PC-9 (cell line): Measurements from ENCODE around the gene XPO1. TPM values are rescaled to one million over a fixed set of nuclear protein-coding genes. Genes with fewer than 3 reads are reported as not detected.

Source experiments
- BruUV-seq: library from RNA; stranded (reverse); fragments of 400-500 nt; replicated peaks from 2 replicates; lab custom pipeline; 2021; lab: Mats Ljungman, UMichigan
- CTCF ChIA-PET: fragments of 300-600 bp; sonication (Branson Sonifier 250); formaldehyde crosslinking; loops from one replicate; lab custom pipeline; 2022; ENCODE audit warnings: antibody characterized with exemption; lab: Charles Lee
- POLR2A ChIA-PET: fragments of 300-600 bp; sonication (Branson Sonifier 250); formaldehyde crosslinking; loops from one replicate; lab custom pipeline; 2022; ENCODE audit warnings: antibody characterized with exemption; ENCODE audit not compliant: unreplicated experiment; lab: Charles Lee
- DNase-seq, 2 experiments: peaks; one replicate each; pipeline versions ENCODE4 v3.0.0 to v3.0.0-alpha.2; 2015 to 2022; ENCODE audit warnings: mixed read lengths in 1 of 2
- H2AFZ ChIP-seq: fragments of 200-600 bp; sonication (generic); 2 replicates; pipeline ENCODE4 v1.8.1; 2017; ENCODE audit warnings: antibody characterized with exemption
- H3F3A ChIP-seq: fragments of 200-600 bp; sonication (generic); 2 replicates; pipeline ENCODE4 v1.8.1; 2017; ENCODE audit warnings: antibody characterized with exemption, mild to moderate bottlenecking, low read depth; ENCODE audit not compliant: insufficient read depth
- H3K27ac ChIP-seq: fragments of 200-600 bp; sonication (generic); 2 replicates; pipeline ENCODE4 v1.6.1; 2016; ENCODE audit warnings: mixed run types
- H3K27me3 ChIP-seq: fragments of 200-600 bp; sonication (generic); 2 replicates; pipeline ENCODE4 v1.6.1; 2016; ENCODE audit warnings: low read depth, mixed run types; ENCODE audit not compliant: insufficient read depth
- H3K36me3 ChIP-seq: fragments of 200-600 bp; sonication (generic); 2 replicates; pipeline ENCODE4 v1.6.1; 2016; ENCODE audit warnings: low read depth, mixed run types
- H3K4me1 ChIP-seq: fragments of 200-600 bp; sonication (generic); replicated peaks from 2 replicates; pipeline ENCODE4 v1.6.1; 2016; ENCODE audit warnings: mixed run types; ENCODE audit not compliant: insufficient read depth
- H3K4me2 ChIP-seq: fragments of 200-600 bp; sonication (generic); 2 replicates; pipeline ENCODE4 v1.6.1; 2017; ENCODE audit warnings: mixed run types
- H3K4me3 ChIP-seq: fragments of 200-600 bp; sonication (generic); 2 replicates; pipeline ENCODE4 v1.6.1; 2016; ENCODE audit warnings: mixed run types
- H3K79me2 ChIP-seq: fragments of 200-600 bp; sonication (generic); 2 replicates; pipeline ENCODE4 v1.6.1; 2017; ENCODE audit warnings: low read depth, mixed run types
- H3K9me2 ChIP-seq: fragments of 200-600 bp; sonication (generic); 2 replicates; pipeline ENCODE4 v1.8.1; 2017; ENCODE audit warnings: mild to moderate bottlenecking; ENCODE audit not compliant: insufficient read depth
- H3K9me3 ChIP-seq: fragments of 200-600 bp; sonication (generic); 2 replicates; pipeline ENCODE4 v1.8.1; 2016; ENCODE audit warnings: low read depth; ENCODE audit not compliant: insufficient read depth
- H4K20me1 ChIP-seq: fragments of 200-600 bp; sonication (generic); 2 replicates; pipeline ENCODE4 v1.8.1; 2017; ENCODE audit not compliant: insufficient read depth
- EZH2 ChIP-seq: fragments of 200-600 bp; sonication (generic); IDR thresholded peaks from 2 replicates; pipeline ENCODE4 v1.8.0; 2017; ENCODE audit warnings: antibody characterized with exemption, low read depth
- intact Hi-C: fragments of 100-400 bp; cut with micrococcal nuclease; formaldehyde crosslinking; loops from one replicate; pipeline ENCODE4 v1.10.0; 2022; ENCODE audit not compliant: unreplicated experiment
- total RNA-seq: library from RNA; stranded (reverse); gene quantifications from 2 replicates; pipeline ENCODE4 v1.2.3, GENCODE V29; 2021
- TF ChIP-seq, protein P1 (sequence below): fragments of 200-600 bp; sonication (generic); conservative IDR thresholded peaks from 2 replicates; pipeline ENCODE4 v1.6.1; 2017; ENCODE audit warnings: mixed run types, antibody characterized with exemption, mild to moderate bottlenecking, moderate library complexity

The XPO1 gene
- total RNA-seq, 1 experiment from 2014 or later = 236 TPM

DNA sequence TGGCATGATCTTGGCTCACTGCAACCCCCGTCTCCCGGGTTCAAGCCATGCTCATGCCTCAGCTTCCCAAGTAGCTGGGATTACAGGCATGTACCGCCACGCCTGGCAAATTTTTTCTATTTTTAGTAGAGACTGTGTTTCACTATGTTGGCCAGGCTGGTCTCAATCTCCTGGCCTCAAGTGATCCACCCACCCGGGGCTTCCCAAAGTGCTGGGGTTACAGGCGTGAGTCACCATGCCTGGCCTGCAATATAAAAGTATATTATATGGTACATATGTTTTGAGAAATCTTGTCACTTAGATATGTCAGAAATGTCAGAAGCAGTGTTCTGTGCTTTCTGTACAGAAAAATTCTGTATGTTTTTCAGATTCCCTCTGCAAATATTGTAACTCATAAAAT, 19.2 kb upstream of the XPO1 start:
- no peak overlapping the region for H3K4me2 ChIP-seq
- H4K20me1 ChIP-seq = no peaks in the 10 kb centered on the region
- no peaks in the 10 kb centered on the region for H3K79me2 ChIP-seq
- no TSS peak for BruUV-seq
- H3K4me3 ChIP-seq = no peak overlapping the region
- no peaks in the 10 kb centered on the region for H3K9me3 ChIP-seq
- POLR2A ChIA-PET = no interaction called here
- H3K27me3 ChIP-seq = no peaks in the 10 kb centered on the region
- no peak for DNase-seq
- TF ChIP-seq EZH2 = no peak
- TF ChIP-seq, protein P1, sequence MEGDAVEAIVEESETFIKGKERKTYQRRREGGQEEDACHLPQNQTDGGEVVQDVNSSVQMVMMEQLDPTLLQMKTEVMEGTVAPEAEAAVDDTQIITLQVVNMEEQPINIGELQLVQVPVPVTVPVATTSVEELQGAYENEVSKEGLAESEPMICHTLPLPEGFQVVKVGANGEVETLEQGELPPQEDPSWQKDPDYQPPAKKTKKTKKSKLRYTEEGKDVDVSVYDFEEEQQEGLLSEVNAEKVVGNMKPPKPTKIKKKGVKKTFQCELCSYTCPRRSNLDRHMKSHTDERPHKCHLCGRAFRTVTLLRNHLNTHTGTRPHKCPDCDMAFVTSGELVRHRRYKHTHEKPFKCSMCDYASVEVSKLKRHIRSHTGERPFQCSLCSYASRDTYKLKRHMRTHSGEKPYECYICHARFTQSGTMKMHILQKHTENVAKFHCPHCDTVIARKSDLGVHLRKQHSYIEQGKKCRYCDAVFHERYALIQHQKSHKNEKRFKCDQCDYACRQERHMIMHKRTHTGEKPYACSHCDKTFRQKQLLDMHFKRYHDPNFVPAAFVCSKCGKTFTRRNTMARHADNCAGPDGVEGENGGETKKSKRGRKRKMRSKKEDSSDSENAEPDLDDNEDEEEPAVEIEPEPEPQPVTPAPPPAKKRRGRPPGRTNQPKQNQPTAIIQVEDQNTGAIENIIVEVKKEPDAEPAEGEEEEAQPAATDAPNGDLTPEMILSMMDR = no peak
- H3K27ac ChIP-seq = no peak overlapping the region
- no peaks in the 10 kb centered on the region for H3K9me2 ChIP-seq
- no peaks in the 10 kb centered on the region for H3K36me3 ChIP-seq
- H3F3A ChIP-seq = no peaks in the 10 kb centered on the region
- intact Hi-C loops = no loop called here
- H2AFZ ChIP-seq = no peak overlapping the region
- CTCF ChIA-PET = no interaction called here
- no peaks in the 10 kb centered on the region for H3K4me1 ChIP-seq

DNA sequence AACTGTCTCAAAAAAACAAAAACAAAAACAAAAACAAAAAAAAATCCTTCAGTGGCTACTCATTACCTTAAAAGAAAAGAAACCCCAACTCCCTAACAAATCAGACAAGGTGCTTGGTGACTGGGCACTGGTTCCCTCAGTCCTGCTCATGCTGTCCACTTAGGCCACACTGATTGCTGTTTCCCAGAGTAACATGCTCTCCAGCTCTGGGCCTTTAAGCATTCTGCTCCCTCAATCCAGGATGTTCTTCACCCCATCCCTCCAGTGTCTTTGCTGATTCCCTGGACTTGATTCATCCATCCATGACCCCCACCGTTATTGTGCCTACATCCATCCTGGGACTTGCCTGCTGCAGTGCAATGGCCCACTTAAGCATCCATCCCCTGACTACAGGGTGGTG, 16.4 kb upstream of the XPO1 start:
- intact Hi-C loops = no loop called here
- no TSS peak for BruUV-seq
- POLR2A ChIA-PET = no interaction called here
- Histone ChIP-seq H4K20me1 (no peaks in the 10 kb centered on the region), H3K4me1 (no peaks in the 10 kb centered on the region), H3K9me2 (no peaks in the 10 kb centered on the region), H3K79me2 (no peaks in the 10 kb centered on the region), H2AFZ (no peak overlapping the region), H3K4me3 (no peak overlapping the region), H3K9me3 (no peaks in the 10 kb centered on the region), H3K27ac (no peak overlapping the region), H3K27me3 (no peaks in the 10 kb centered on the region), H3K4me2 (no peak overlapping the region), H3F3A (no peaks in the 10 kb centered on the region), H3K36me3 (no peaks in the 10 kb centered on the region)
- CTCF ChIA-PET = no interaction called here
- no peak for DNase-seq
- no peak for TF ChIP-seq EZH2
- TF ChIP-seq, protein P1 = no peak

DNA sequence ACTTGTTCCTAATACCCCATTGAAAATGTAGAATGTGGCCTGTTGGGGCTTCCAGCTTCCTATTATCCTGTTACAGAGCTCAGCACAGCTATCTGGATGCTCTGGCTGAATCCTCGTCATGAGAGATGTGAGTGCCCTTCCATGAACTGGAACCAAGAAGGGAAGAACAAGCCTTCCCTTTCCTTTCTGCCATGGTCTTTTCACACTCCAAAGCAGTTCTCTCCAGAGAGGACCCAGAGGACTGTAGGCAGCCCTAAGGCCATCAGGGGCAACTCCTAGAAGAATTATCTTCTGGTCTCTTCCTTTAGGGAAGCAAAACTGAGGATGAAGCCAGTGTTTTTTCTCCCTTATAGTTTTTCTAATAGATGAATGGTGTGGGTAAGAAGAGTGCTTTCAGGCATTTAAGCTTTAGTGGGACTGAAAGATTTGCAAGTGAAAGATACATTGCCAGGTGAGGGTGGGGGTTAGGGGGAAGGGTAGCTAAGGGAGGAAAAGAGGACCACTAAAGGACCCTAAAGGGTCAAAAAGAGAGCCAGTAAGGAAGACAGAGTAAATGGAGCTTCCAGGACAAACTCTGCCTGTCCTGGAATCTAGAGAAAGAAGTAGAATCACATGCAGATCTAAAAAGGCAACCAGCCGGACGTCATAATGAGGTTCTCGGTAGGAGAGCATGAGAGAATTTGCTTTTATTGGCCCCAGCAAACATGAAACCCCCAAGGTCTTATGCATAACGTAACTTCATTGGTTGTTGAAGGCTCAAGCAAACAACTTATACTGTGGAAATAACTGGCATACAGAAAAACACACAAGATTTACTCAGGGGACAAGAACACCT, 12.4 kb upstream of the XPO1 start:
- BruUV-seq = no TSS peak
- H3K4me1 ChIP-seq = no peaks in the 10 kb centered on the region
- no peak overlapping the region for H2AFZ ChIP-seq
- POLR2A ChIA-PET = interaction anchor here (0.6 to 0.7 kb wide), 3 partner anchors 27 to 1155 kb away, joined by 4 to 5 read pairs (median 4); partner anchors contain the start of gene EHBP1
- no peaks in the 10 kb centered on the region for H3K79me2 ChIP-seq
- no peak for TF ChIP-seq EZH2
- TF ChIP-seq, protein P1 = no peak
- no peaks in the 10 kb centered on the region for H3K27me3 ChIP-seq
- H4K20me1 ChIP-seq = no peaks in the 10 kb centered on the region
- no peak overlapping the region for H3K4me3 ChIP-seq
- no peak for DNase-seq
- H3F3A ChIP-seq = no peaks in the 10 kb centered on the region
- H3K36me3 ChIP-seq = no peaks in the 10 kb centered on the region
- intact Hi-C loops = no loop called here
- CTCF ChIA-PET = no interaction called here
- H3K9me2 ChIP-seq = no peaks in the 10 kb centered on the region
- H3K27ac ChIP-seq = no peak overlapping the region
- H3K4me2 ChIP-seq = no peak overlapping the region
- H3K9me3 ChIP-seq = no peaks in the 10 kb centered on the region
